SW 1271 (cell line): ENCODE results near the gene CRIM1.
A peak's percentile ranks its signal among the peaks of the same experiment; 100 is the strongest.

ENCODE experiments used
- DNase-seq, 2 experiments: peaks; one replicate each; lab custom pipeline; 2025; lab: John Stamatoyannopoulos, UW

The CRIM1 gene

DNA sequence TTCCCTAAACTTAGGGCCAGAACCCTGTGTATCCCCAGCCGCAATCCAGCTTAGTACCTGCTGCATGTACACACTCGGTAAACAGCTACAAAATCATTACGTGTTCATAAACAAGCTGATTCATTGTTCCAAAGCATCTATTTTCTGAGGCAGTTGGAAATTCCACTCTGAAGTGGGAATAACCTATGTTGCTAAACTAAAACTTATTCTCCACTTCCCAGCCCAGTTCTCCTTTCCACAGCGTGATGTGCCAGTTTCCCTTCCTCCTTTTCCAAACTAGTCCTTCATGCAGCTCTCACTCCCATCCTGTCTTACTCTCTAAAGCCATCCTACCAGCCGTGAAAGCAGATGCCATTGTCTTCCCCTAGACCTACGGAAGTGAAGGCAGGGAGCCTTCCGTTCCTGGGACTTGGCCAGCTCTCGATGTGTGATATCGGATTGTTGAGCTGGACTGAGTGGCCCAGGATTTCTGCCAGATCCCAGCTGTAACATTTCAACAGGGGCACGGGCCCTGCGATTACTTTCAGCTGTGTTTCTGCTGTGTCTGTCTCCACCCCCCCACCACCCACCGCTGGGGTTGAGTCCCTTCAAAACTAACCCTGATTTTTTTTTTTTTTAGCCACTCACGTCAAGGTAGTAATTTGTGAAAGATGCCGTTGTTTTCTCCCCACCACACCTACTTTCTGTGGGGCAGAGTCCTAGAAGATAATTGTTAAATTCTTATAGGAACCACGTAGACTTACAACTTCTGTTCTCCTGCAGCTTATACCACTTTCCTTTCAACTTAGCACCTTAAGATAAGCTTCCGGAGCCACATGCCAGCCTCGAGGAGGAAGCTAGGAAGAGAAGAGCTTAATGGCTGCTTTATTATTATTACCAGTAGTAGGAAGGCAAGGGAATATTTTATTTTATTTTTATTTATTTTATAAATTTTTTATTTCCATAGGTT is 100.9 kb downstream of the CRIM1 start:
- DNase-seq = no peak

DNA sequence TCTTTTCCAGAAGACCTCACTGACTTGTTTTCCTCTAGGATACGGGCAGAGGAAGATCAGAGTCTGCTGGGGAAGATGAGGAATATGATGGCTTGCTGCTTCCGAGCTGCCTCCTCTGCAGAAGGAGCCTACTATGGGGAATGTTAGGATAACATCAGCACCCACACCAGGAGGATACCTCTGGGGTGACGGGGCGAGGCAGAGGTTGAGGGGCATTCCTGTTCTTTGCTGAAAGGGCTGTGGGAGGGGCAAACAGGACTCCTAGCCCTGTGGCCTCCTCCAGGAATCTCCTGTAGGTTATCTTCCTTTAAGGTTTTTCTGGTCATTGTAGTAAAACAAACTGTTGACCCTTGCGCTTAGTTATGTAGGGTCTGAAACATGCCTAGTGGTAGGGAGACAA is 102.5 kb downstream of the CRIM1 start:
- no peak for DNase-seq

DNA sequence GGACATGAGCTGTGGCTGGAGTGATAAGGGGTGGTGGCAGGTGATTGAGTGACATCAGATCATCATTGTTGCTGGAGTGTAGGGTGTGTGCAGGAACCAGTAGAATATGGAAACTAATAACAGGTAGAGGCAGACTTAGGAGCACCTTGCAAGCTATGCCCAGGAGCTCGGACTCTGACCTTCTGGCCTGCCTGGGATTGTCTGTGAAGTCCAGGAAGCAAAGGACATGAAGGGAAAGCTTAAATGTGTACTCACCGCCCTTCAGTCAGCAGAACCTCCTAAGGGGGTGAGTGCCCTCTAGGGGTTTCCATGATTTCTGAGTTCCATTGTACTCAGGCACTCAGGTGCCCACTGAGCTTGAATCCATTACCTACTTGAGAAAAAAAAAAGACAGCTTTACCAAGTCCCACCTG is 104.2 kb downstream of the CRIM1 start:
- DNase-seq = peak; percentile 26 to 72

DNA sequence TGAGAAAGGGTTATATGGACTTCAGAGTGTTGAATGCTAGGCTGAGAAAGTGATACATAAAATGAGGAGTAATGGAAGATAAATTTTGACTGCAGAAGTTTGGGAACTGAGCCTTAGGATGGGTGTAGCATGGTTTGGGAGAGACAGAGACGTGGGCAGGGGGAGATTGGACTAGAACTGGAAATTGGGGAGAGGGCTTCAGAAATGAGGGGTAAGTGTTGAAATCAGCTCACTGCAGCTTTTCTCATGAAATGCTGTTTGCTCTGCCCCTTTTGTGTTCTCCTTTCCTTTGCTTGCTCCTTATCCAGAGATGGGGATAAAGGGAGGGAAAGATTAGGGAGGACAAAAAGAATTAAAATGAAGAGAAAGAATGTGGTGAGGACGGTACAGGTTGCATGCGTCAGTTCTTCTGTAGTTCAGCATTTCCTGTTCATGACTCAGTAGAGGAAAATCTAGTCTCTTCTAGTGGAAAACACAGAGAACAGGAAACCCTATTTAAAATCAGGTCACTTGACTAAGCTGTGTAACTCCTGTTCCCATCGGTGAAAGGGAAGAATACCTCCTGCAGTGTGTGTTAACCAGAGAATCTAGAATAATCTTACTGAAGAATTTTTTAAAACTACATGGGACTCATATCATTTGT is 105.6 kb downstream of the CRIM1 start:
- DNase-seq = peak; percentile 86 to 98

DNA sequence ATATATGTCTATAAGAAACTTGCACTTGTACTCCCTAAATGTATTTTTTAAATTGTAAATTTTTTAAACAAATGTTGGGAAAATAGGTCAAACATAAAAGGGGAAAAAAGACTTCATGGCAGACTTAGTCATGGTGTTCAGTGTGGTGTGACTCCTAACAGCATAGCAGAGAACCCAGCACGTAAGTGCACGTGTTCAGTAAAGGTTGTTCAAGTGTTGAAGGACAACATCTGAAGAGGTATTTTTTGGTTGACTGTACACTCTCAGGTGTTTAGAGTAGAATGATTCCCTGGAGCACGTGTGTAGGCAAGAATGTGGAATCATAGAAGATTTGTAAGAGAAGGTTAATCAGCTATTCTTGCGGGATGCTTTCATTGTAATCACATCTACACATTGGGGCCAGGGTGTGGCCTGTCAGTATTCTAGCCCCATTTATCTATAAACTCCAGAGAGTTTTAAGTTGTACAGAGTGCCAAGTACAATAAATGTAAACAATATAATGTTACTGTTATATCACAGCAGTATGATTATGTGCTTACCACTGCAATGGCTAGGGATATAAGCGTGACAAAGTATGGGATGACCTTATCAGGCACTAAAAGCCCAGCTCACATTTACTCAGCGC is 106.8 kb downstream of the CRIM1 start:
- DNase-seq = no peak

DNA sequence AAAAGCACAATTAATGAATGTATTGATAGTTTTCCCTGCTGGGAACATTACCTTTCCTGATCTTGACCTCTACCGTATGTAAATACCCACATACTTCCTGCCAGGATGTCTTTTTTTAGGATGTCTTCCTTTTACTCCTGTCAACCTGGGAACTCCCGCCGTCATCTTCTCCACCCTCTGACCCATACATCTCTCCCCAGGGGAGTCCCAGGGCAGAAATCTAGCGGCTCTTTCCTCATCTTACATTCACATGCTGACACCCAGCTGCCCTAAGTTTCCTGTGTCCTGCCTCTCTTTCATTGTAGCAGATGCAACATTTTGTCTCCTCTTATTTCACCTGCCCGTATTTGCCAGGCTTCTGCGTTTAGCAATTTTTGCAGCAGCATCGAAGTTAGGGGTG is 107.8 kb downstream of the CRIM1 start:
- DNase-seq = no peak

DNA sequence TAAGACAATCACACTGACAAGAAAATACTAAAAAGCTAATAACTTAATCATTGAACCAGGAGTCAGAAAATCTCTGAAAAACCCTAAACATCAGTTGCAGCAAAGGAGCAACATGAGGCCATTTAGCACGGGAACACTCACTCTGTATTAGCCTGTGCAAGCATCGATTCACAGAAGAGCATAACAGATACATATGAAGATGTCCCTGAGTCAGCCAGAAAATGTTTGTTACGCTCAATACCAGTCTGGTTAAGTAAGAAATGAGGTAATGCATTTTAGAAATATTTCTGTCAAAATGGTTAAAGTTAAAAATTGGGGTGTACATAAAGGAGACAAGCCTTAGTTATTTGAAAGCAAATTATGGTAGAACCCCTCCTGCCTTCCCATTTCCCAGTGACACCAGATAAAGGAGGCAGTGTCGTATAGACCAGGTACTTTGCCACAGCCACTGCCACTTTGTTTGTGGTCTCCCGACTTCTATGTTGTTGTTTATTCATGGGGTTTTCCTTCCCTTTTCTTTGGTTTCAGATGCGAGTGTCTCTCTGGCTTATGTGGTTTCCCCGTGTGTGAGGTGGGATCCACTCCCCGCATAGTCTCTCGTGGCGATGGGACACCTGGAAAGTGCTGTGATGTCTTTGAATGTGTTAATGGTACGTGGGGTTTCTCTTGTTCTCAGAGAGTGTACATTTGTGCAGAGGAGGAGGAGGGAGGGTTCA is 108.6 kb downstream of the CRIM1 start:
- DNase-seq = no peak

DNA sequence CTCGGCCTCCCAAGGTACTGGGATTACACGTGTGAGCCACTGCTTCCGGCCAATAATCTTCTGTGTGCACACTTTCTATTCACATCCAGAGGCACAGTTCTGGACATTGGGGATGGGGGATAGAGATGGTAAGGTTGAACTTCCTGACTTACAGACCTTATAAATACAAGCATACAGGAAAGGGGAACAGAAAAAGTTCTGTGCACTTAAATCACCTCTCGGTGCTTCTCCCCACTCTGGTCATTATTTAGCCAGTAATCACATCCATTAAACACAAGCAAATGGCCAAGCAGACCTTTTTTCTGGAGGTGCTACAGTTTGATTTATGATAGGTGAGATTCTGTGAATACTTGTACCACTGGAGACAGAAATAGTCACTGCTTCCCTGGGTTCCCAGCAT is 110.6 kb downstream of the CRIM1 start:
- DNase-seq = no peak

DNA sequence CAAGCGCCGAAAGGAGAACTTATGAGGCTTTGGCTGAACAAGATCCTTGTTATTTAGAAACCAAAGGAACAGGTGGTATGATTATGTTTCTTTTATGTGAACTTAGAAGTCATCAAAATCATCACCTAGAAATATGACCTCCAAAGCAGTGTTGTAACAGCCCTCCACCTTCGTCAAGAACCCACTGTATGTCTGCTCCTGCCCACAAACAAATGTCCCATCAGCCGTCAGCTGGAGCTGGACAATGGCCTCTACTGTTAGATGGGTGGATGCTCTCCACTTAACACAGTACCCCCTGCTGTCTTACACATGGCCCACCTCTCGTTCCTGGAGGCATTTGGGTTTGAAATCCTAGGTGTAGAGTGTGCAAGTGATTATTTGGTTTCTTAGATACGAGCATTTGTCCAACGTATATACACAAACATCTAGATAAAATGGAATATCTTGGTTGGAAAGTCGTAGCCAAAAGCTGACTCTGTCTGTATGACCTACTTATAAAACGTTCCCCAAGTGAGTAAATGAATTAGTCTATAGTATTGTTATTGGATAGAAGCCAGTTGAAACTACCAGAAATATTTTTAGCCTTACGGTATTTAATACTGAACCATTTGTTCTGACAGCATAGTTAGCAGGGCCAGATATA is 113.0 kb downstream of the CRIM1 start:
- DNase-seq = no peak

DNA sequence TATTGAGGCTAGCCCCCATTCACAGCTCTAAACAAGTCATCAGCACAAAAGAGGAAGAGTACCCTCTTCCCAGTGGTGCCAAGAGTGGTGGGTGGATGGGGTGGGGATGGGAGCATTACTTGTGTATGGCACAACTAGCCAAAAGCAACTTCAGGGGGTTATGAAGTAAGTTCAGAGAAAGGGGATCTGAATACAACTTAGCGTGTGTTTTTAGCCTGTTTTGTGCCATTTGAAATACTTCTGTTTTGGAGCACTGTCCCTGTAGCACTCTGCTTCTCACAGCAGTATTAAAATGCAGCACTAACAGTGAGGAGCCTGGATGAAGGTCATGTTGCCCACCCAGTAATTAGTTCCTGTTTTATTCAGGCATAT is 113.5 kb downstream of the CRIM1 start:
- no peak for DNase-seq

DNA sequence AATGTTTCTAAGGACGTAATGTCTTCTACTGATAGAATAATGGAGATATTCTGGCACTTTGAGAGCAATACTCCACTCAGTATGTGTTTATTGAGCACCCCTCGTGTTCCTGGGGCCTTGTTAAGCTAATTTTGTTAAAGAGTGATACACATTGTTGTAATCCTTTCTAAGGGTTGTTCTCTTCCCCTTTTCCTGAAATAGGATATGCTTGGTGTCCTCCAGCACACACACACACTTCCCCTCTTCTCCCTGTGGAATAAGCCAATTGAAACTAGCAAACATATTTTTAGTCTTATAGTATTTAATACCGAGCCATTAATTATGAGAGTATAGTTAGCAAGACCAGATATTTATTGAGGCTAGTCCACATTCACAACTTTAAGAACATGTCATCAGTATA is 114.1 kb downstream of the CRIM1 start:
- DNase-seq = no peak

DNA sequence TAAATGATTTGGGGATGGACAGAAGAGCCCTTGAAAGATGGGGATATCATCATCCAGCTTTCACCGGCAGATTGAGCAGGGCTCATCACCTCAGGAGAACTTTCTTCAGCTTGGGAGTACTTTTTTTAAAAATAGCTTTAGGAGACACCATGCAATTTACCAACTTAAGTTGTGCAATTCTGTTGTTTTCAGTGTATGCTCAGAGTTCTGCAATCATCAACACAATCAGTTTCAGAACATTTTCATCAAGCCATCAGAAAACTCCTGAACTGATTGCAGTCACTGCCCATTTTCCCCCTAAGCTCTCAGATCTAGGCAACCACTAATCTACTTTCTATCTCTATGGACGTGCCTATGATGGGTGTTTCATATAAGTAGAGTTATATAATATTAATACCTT is 117.7 kb downstream of the CRIM1 start:
- DNase-seq = no peak

DNA sequence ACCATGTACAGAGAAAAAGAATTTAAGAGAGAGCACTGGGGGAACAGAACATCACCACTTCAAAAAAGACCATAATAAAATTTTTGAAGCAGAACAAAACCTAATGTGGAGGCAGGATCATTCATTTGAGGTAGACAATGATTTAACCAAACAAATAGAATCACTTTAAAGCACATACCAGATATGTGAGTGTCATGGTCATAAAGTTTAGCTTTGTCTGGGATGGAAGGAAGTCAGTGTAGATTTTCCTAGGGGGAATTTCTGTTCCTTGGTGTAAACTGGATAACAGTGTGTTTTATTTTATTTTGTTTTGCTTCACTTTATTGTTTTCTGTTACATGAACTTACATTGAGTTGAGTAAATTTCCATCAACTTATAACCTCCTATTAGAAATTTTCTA is 120.8 kb downstream of the CRIM1 start:
- DNase-seq = no peak

DNA sequence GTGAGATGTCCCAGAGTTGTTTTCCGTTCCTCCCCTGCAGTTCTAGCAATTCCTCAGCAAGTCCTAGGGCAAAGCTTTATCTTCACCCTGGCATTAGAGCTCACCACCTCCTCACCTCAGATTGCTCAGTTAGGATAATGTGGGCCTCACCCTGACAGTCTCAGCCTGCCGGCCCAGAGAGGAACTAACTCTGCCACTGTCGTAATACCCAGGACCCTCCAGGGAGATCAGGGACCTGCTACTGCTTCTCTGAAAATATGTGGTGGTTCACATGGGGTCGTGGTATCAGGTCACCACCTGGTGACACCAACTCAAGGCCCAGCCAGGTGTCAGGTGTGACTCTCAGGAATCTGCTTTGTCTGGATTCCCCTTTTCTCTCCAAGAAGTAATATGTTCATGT is 121.7 kb downstream of the CRIM1 start:
- no peak for DNase-seq

DNA sequence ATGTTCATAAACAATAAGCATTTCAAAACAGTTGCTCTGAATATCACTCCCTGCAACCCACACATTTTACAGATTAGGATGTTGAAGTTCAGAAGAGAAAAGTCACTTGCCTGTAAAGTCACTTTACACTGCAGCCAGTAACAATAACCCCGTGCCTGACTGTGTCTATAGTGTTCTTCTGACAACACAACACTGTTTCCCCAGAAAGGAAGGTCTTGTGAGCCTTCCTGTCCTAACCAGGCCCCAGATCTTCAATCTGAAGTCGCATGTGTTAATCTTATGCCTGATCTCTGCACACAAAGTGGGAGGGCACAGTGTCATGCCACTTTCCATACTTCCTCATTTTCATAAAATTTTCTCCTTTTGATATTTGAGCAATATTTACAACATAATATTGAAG is 122.2 kb downstream of the CRIM1 start:
- DNase-seq = no peak

DNA sequence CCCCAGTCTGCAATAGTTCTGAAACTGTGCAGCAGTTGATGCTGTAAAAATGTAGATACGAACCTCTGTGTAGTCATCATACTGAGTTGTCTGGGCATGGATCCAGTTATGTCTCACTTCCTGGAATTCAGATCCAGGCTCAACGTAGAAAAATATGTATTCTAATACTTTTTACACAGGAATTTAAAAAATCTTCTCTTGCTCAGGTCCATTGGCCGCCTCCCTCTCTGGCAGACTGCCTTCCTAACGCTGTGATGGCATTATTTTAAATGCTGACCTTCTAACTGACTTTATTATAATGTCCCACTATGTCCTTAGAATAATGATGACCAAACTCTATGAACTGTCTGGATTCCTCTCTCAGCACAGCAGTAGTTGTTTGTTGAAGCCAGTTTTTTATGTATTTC is 122.8 kb downstream of the CRIM1 start:
- DNase-seq = peak; percentile 88 to 98

DNA sequence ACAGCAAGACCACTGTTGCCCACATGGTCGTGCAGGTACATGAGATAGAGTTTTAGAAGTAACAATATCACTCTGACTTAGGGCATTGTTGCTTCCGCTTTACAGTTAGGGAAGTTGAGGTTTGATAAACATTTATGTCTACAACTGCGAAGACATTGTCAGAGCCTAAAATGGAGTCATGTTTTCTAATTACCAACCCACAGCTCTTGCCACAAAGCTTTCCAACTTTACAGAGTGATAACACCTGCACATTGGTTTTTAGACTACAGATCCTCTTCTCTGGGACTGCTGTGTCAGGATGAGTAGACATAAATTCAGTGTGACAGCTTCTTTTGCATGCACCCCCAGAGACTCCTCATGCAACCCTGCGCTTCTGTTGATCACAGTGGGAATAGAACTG is 123.4 kb downstream of the CRIM1 start:
- DNase-seq = no peak

DNA sequence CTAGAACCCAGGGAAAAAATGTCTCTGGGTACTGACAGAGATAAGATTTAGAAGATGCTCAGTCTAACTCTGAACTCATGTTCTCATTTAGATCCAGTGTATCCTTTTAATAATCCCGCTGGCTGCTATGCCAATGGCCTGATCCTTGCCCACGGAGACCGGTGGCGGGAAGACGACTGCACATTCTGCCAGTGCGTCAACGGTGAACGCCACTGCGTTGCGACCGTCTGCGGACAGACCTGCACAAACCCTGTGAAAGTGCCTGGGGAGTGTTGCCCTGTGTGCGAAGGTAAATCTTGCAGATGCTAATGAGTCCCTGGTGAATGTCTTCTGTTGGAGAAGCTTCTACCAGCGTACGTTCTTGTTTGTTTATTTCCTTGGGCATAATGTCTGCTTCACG is 123.8 kb downstream of the CRIM1 start:
- DNase-seq = no peak

DNA sequence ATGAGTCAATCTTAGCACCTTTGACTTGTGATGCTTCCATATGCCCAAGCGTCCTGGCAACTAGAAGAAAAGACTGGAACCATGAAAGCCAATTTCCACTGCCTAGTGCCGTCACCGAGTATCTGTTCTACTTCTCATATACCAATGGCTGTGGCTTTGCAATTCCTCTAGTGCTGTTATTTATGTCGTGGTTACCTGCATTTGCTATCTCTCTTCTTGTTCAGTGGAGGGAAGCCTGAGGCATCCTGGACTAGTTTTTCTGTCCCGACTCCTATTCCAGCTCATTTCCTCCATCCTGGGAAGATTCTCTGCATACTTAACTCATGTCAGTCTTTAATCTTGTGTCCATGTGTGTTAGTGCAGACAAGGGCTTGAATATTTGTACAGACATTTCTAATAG is 124.5 kb downstream of the CRIM1 start:
- no peak for DNase-seq

DNA sequence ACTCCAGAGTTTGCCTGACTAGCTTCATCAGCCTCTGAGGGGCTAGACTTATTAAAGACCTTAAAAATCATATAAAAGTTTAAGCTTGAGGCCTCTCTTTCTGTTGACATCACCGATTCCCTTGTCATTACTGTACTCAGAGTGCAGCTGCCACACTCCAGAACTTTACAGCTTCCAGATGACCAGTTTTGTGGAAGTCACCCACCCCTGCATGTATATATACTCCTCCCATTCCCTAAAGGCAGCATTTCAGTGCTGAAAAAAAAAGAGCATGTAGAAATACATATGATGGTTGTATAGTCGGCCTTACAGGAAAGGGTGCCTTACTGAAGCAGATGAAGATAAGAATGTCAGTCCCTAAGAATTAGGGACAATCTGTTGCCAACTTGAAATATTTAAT is 125.1 kb downstream of the CRIM1 start:
- no peak for DNase-seq

DNA sequence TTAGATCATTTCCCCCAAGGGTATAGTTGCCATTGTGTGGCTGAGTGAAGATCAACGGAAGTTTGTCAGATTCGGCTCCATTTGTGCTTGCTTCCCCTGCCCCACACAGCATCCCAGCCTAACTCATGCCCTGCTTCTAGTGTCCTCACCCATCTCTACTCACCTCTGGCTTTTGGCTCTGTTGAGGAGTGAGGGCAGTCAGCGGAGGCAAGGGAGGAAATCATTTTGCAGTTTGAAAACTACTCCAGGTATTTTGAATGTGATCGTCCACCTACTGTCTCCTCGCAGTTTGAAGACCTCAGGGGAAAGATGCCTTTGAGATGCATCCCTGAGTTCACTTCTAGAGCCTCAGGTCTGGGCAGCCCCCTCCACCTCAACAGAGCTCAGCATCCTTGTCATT is 126.1 kb downstream of the CRIM1 start:
- DNase-seq = no peak
